ENCODE results near the gene LSM14A.

LSM14A gene

DNA sequence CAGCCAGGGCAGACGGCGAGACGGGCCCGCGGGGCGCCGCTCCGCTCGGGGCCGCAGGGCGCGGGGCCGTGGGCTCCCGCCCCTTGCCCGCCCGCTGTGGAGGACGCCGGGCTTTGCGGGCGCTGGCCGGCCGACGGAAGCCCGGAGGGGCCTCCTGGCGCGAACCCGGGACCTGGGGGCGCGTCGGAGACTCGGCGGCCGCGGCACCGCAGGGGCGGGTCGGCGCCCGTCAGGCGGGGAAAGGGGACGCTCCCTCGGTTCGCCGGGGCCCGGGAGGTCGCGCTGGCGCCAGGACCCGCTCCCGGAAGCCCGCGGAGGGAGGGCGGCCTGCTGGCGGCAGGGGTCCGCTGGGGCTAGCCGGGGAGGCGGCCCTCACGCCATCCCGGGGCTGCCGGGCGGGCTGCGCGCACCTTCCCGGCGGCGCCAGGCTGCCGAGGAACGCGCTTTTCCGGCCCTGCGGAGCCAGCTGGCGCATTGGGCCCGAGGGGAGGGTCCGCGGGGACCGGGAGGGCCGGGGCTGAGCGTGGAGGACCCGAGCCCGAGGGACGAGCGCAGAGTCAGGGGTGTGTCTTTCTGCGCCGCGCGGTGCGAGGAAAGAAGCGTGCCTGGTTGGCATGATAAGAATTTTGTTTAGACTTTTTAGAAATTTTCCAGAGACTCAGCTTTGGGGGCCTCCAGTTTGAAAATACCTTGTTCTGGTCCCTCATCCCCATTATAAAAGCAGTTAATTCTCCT, 82.6 kb downstream of the LSM14A start:
- H3K36me3 ChIP-seq: no peaks in the 10 kb centered on the region; the same call in none of the 2 replicates
- TF ChIP-seq, protein P1, sequence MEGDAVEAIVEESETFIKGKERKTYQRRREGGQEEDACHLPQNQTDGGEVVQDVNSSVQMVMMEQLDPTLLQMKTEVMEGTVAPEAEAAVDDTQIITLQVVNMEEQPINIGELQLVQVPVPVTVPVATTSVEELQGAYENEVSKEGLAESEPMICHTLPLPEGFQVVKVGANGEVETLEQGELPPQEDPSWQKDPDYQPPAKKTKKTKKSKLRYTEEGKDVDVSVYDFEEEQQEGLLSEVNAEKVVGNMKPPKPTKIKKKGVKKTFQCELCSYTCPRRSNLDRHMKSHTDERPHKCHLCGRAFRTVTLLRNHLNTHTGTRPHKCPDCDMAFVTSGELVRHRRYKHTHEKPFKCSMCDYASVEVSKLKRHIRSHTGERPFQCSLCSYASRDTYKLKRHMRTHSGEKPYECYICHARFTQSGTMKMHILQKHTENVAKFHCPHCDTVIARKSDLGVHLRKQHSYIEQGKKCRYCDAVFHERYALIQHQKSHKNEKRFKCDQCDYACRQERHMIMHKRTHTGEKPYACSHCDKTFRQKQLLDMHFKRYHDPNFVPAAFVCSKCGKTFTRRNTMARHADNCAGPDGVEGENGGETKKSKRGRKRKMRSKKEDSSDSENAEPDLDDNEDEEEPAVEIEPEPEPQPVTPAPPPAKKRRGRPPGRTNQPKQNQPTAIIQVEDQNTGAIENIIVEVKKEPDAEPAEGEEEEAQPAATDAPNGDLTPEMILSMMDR (IDR thresholded peaks at IDR 0.05; ENCODE audit: low read depth, low read length): no peak
- H3K4me3 ChIP-seq (ENCODE audit: low read depth, low read length): peak overlapping the region; percentile 85
- no peaks in the 10 kb centered on the region for H3K9me3 ChIP-seq (ENCODE audit: severe bottlenecking)
- DNase-seq: peak; percentile 41
- no peaks in the 10 kb centered on the region for H3K27me3 ChIP-seq (ENCODE audit: insufficient read depth, low read depth, severe bottlenecking)
- H3K27ac ChIP-seq: peak overlapping the region; percentile 89

DNA sequence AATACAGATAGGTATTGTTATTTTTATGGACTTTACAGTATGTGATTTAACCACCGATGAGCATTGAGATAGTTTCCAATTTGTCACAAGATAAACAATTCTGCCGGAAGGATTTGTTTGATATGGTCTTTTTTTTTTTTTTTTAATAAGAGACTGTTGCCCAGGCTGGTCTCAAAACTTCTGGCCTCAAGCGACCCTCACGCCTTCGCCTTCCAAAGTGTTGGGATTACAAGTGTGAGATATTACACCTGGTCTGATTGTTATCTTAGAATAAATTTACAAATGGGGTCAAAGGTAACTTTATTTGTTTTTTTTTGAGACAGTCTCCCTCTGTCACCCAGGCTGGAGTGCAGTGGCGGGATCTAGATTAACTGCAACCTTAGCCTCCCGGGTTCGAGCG, 83.2 kb downstream of the LSM14A start:
- Histone ChIP-seq H3K36me3 (no peaks in the 10 kb centered on the region; the same call in none of the 2 replicates), H3K9me3 (ENCODE audit: severe bottlenecking) (no peaks in the 10 kb centered on the region), H3K4me3 (ENCODE audit: low read depth, low read length) (peak overlapping the region; percentile 85), H3K27me3 (ENCODE audit: insufficient read depth, low read depth, severe bottlenecking) (no peaks in the 10 kb centered on the region), H3K27ac (no peak overlapping the region; the same call in 1 of the 2 replicates)
- TF ChIP-seq, protein P1 (IDR thresholded peaks at IDR 0.05; ENCODE audit: low read depth, low read length): no peak
- no peak for DNase-seq

DNA sequence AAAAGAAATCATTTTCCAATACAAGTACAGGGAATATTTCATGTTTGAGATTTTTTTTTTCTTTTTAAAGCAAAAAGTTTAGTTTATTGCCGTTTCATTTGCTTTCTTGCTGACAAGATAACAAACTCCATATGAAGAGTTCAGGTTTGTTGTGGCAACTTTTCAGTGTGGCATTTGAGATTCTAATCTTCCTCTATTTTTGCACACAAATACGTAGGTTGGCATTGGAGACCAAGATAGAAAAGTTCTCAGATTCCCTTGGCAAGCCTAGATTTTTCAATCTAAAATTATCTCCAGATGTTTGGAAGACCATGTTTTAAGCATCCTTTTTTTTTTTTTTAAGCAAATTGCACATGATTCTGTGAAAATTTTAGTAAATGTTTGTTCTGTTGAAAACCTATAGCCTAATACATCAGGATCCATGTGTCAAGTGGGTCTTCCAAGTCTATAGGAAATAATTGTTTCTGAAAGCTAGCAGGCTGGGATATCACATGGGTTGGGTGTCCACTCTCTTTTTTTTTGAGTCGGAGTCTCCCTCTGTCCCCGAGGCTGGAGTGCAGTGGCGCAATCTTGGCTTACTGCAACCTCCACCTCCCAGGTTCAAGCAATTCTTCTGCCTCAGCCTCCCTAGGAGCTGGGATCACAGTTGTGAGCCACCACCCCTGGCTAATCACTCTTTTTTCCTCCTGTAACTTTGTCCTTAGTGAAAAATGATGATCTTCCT, 84.7 kb downstream of the LSM14A start:
- no peak for DNase-seq
- no peaks in the 10 kb centered on the region for H3K9me3 ChIP-seq (ENCODE audit: severe bottlenecking)
- TF ChIP-seq, protein P1 (IDR thresholded peaks at IDR 0.05; ENCODE audit: low read depth, low read length): no peak
- H3K36me3 ChIP-seq: no peaks in the 10 kb centered on the region; the same call in none of the 2 replicates
- no peak overlapping the region for H3K4me3 ChIP-seq (ENCODE audit: low read depth, low read length)
- no peaks in the 10 kb centered on the region for H3K27me3 ChIP-seq (ENCODE audit: insufficient read depth, low read depth, severe bottlenecking)
- H3K27ac ChIP-seq: no peak overlapping the region

DNA sequence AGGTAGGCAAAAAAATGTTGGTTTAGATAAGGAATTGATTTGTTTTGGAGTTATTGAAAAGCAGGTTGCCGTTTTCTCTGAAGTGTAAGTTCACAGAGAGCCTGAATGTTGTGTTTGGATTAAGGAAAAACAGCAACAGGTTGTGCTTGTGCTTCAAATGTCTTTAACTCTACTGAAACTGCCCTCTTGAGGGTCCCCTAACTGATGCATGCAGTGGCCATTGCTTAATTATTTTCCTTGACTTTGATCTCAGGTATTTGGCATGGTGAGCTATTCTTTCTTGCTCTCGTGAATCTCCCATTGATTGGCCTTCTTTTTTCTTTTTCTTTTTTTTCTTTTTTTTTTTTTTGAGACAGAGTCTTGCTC, 85.2 kb downstream of the LSM14A start:
- H3K27ac ChIP-seq: no peak overlapping the region
- no peaks in the 10 kb centered on the region for H3K9me3 ChIP-seq (ENCODE audit: severe bottlenecking)
- no peaks in the 10 kb centered on the region for H3K27me3 ChIP-seq (ENCODE audit: insufficient read depth, low read depth, severe bottlenecking)
- no peak overlapping the region for H3K4me3 ChIP-seq (ENCODE audit: low read depth, low read length)
- no peak for DNase-seq
- H3K36me3 ChIP-seq: no peaks in the 10 kb centered on the region; the same call in none of the 2 replicates
- TF ChIP-seq, protein P1 (IDR thresholded peaks at IDR 0.05; ENCODE audit: low read depth, low read length): no peak

DNA sequence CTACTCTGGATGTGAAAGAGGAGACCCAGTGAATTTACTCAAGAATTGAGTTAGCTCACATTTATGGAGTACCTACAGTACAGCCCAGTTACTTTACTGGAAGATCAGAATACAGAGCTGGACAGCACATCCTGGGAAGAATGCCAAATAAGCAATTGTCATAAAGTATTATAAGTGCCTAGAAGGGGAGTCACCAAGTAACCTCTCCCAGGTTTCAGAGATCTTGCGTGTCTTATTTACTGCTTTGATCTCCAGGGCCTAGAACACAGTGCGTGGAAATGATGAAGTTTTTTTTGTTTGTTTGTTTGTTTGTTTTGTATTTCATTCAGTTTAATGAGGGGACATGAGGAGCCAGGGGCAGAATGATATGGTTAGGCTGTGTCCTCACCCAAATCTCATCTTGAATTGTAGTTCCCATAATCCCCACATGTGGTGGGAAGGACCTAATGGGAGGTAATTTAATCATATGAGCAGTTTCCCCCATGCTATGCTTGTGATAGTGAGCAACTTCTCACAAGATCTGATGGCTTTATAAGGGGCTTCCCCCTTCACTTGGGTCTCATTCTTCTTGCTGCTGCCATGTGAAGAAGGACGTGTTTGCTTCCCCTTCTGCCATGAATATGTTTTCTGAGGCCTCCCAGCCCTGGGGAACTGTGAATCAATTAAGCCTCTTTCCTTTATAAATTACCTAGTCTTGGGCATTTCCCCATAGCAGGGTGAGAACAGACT, 87.2 kb downstream of the LSM14A start:
- TF ChIP-seq, protein P1 (IDR thresholded peaks at IDR 0.05; ENCODE audit: low read depth, low read length): no peak
- H3K9me3 ChIP-seq (ENCODE audit: severe bottlenecking): no peaks in the 10 kb centered on the region

More for the DNA sequence above, 87.2 kb downstream of the LSM14A start:
- no peaks in the 10 kb centered on the region; the same call in 1 of the 2 replicates for H3K36me3 ChIP-seq
- no peak overlapping the region for H3K27ac ChIP-seq
- no peaks in the 10 kb centered on the region for H3K27me3 ChIP-seq (ENCODE audit: insufficient read depth, low read depth, severe bottlenecking)
- no peak for DNase-seq
- H3K4me3 ChIP-seq (ENCODE audit: low read depth, low read length): no peak overlapping the region
